PC-9 (cell line): Measurements from ENCODE around the gene HLCS.

Experiments
- CTCF ChIP-seq: fragments of 200-600 bp; sonication (generic); conservative IDR thresholded peaks from 2 replicates; pipeline ENCODE4 v1.6.1; 2017; ENCODE audit warnings: mixed run types, antibody characterized with exemption, mild to moderate bottlenecking, moderate library complexity
- EZH2 ChIP-seq: fragments of 200-600 bp; sonication (generic); IDR thresholded peaks from 2 replicates; pipeline ENCODE4 v1.8.0; 2017; ENCODE audit warnings: antibody characterized with exemption, low read depth

- TF ChIP-seq CTCF = no peak
- no peak for TF ChIP-seq EZH2
Measured at GRCh38 chr21:36745459-36745858, 221.0 kb downstream of the HLCS start.
